ENCODE data around the gene IL1RL2.

IL1RL2 gene

GRCh38 chr2:102269200-102269524 is 82.3 kb downstream of the IL1RL2 start:
- DNase-seq, result no peak

GRCh38 chr2:102271844-102272243 is 85.0 kb downstream of the IL1RL2 start:
- no peak for DNase-seq

GRCh38 chr2:102273619-102274211 is 86.9 kb downstream of the IL1RL2 start:
- DNase-seq, result no peak

- DNase-seq, result no peak
Observed at GRCh38 chr2:102276549-102277201, 89.9 kb downstream of the IL1RL2 start.

- DNase-seq, result no peak
Observed at GRCh38 chr2:102277202-102277700, 90.4 kb downstream of the IL1RL2 start.

GRCh38 chr2:102278720-102279390 is 92.0 kb downstream of the IL1RL2 start:
- no peak for DNase-seq

- DNase-seq, result no peak
Observed at GRCh38 chr2:102279391-102279735, 92.5 kb downstream of the IL1RL2 start.

GRCh38 chr2:102282678-102283091 is 95.9 kb downstream of the IL1RL2 start:
- DNase-seq, result no peak

- no peak for DNase-seq
Observed at GRCh38 chr2:102283996-102284395, 97.2 kb downstream of the IL1RL2 start.

- DNase-seq, result no peak
Observed at GRCh38 chr2:102284611-102285010, 97.8 kb downstream of the IL1RL2 start.

- no peak for DNase-seq
Observed at GRCh38 chr2:102285368-102285767, 98.5 kb downstream of the IL1RL2 start.

- no peak for DNase-seq
Observed at GRCh38 chr2:102286041-102286440, 99.2 kb downstream of the IL1RL2 start.

GRCh38 chr2:102289129-102289528 is 102.3 kb downstream of the IL1RL2 start:
- no peak for DNase-seq
